CD4-positive, alpha-beta T cell treated with Interleukin-10 for 1 hour (primary cell): ENCODE measurements around the gene BORCS5.
"Not testable (repeated sequence)": the region's sequence is repeated elsewhere in the genome, so short reads cannot be mapped to it uniquely, and the experiment has no call there.

ENCODE experiments used
- DNase-seq: peaks from one replicate; pipeline ENCODE4 v3.0.0-alpha.2; 2020

BORCS5 gene

GRCh38 chr12:12467264-12467663 lies 110.4 kb downstream of the BORCS5 start:
- peak; percentile 57 for DNase-seq

- peak; percentile 78 for DNase-seq
Observed at GRCh38 chr12:12467688-12468261, 110.9 kb downstream of the BORCS5 start.

GRCh38 chr12:12468575-12468974 lies 111.7 kb downstream of the BORCS5 start:
- DNase-seq: no peak

- DNase-seq: no peak
Observed at GRCh38 chr12:12469386-12469785, 112.5 kb downstream of the BORCS5 start.

- no peak for DNase-seq
Observed at GRCh38 chr12:12470751-12471306, 114.0 kb downstream of the BORCS5 start.

- DNase-seq: not testable (repeated sequence)
Observed at GRCh38 chr12:12471982-12472961, 115.4 kb downstream of the BORCS5 start.

GRCh38 chr12:12473223-12473622 lies 116.3 kb downstream of the BORCS5 start:
- DNase-seq: no peak

GRCh38 chr12:12474471-12474928 lies 117.6 kb downstream of the BORCS5 start:
- DNase-seq: peak; percentile 60

GRCh38 chr12:12474931-12475795 lies 118.3 kb downstream of the BORCS5 start:
- peak; percentile 90 for DNase-seq

GRCh38 chr12:12476857-12477531 lies 120.1 kb downstream of the BORCS5 start:
- no peak for DNase-seq

GRCh38 chr12:12477532-12477890 lies 120.6 kb downstream of the BORCS5 start:
- DNase-seq: no peak

GRCh38 chr12:12480074-12480473 lies 123.2 kb downstream of the BORCS5 start:
- no peak for DNase-seq

- DNase-seq: peak; percentile 66
Observed at GRCh38 chr12:12481631-12482030, 124.8 kb downstream of the BORCS5 start.

- DNase-seq: peak; percentile 82
Observed at GRCh38 chr12:12482150-12482761, 125.4 kb downstream of the BORCS5 start.

GRCh38 chr12:12482959-12483358 lies 126.1 kb downstream of the BORCS5 start:
- DNase-seq: no peak

GRCh38 chr12:12483438-12483837 lies 126.6 kb downstream of the BORCS5 start:
- DNase-seq: peak; percentile 46

GRCh38 chr12:12486661-12487240 lies 129.9 kb downstream of the BORCS5 start:
- no peak for DNase-seq

GRCh38 chr12:12487490-12487889 lies 130.6 kb downstream of the BORCS5 start:
- no peak for DNase-seq

GRCh38 chr12:12488296-12488695 lies 131.4 kb downstream of the BORCS5 start:
- DNase-seq: no peak

GRCh38 chr12:12488823-12489550 lies 132.1 kb downstream of the BORCS5 start:
- DNase-seq: no peak

GRCh38 chr12:12491606-12492005 lies 134.7 kb downstream of the BORCS5 start:
- DNase-seq: no peak
